22Rv1 (cell line): ENCODE data around the gene PRAMEF7.
"Not testable (repeated sequence)": the region's sequence is repeated elsewhere in the genome, so short reads cannot be mapped to it uniquely, and the experiment has no call there.

ENCODE experiments used
- H3K27ac ChIP-seq: fragments of 450-650 bp; 2 replicates; pipeline ENCODE4 v1.5.1; 2017

Gene PRAMEF7

GRCh38 chr1:12916310-12916709, at the start of gene PRAMEF7:
Gene PRAMEF7 (plus strand): TSS chr1:12916610. CDS start chr1:12917693, 1,083 bp downstream.
- not testable (repeated sequence) for H3K27ac ChIP-seq

- H3K27ac ChIP-seq: not testable (repeated sequence)
These were observed 38.0 kb upstream of the PRAMEF7 start for GRCh38 chr1:12878453-12878852.

DNA sequence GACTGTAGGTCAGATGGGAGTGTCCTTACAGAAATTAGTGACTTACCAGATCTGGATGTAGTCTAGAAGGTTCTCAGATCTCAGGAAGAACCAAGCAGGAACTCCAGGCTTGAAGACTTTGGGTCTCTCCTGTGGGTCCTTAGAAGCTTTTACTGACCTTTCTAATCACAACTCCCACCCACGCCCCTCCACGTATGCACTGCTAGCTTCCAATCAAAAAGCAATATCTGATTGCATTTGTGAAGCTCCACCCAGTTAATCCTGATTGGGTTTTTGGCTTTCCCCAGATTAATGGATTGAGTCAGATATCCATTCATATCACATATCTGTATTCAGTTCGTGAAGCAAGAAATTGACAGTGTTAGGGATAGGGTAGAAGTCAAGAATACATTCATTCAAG, 30.3 kb upstream of the PRAMEF7 start, which contains the start of gene PRAMEF4:
TSS of gene PRAMEF4 (minus strand) at position 101 of the 400 bp plus-strand sequence. CDS start 2,807 bp downstream, outside the sequence.
- not testable (repeated sequence) for H3K27ac ChIP-seq

DNA sequence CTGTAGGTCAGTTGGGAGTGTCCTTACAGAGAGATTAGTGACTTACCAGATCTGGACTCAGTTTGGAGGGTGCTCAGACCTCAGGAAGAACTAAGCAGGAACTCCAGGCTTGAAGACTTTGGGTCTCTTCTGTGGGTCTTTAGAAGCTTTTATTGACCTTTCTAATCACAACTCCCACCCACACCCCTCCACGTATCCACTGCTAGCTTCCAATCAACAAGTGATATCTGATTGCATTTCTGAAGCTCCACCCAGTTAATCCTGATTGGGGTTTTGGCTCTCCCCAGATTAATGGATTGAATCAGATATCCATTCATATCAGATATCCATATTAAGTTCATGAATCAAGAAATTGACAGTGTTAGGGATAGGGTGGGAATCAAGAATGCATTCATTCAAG, 18.2 kb upstream of the PRAMEF7 start, which contains the start of gene PRAMEF10:
TSS of gene PRAMEF10 (minus strand) at position 101 of the 400 bp plus-strand sequence. CDS start 2,423 bp downstream, outside the sequence.
- not testable (repeated sequence) for H3K27ac ChIP-seq

DNA sequence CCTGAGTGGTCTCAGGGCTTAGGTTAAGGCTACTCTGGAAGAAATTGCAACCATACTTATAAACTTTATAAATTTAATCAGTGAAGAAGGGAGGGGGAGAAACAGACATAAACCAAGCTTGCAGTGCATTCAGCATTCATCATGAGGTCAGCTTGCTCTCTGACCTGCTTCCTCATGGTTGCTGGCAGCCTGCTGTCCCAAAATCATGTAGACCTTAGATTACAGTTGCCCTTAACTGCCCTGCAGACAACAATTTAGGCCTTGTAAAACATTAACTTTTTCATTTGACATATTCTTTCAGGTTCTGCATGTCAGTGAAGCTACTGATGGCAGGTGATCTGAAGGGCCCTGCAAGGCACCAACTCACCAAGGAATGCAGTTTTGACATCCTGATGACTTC, 17.2 kb upstream of the PRAMEF7 start:
- H3K27ac ChIP-seq: not testable (repeated sequence)

GRCh38 chr1:12903793-12904572, 12.4 kb upstream of the PRAMEF7 start:
- H3K27ac ChIP-seq: not testable (repeated sequence)

DNA sequence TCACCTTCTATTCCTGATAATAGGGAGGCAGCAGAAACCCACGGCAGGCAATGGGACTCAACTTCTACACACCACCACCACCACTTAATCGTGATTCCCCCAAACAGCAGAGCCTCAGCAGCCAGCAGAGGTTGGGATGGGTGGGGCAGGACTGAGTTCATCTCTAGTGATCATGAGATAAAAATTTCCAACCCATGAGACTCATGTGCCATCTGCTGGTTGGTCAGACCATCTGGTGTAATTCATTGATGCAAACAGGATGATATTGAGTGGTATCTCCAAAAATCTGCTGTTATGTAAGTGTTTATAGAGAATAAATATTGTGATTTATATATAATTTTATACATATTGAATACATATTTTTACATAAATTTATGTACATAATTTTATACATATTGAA, 5.3 kb downstream of the PRAMEF7 start:
- H3K27ac ChIP-seq: not testable (repeated sequence)

DNA sequence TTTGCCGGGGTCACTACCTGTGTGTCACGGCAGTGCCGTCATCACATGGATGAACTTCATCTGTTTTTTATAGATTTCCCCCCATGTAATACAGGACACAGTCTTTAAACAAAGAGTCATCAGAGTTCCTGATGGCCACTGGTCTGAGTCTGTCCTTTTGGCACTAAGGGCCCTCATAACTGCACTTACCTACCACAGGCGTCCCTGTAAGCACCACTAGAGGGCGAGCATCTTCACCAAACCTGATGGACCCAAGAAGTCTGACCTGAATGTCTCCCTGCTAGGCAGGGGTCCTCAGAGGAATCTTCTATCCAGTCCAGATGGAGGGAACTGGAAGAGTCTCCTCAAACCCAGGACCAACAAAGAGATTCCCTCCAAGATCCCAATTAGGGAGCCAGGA, 8.0 kb downstream of the PRAMEF7 start:
- not testable (repeated sequence) for H3K27ac ChIP-seq

- not testable (repeated sequence) for H3K27ac ChIP-seq
These were observed 31.1 kb downstream of the PRAMEF7 start, which contains the start of gene PRAMEF6 for GRCh38 chr1:12947480-12947879. Gene PRAMEF6 (minus strand): TSS chr1:12947580. CDS start chr1:12942518, 5,062 bp downstream.
